Fibroblast of lung (primary cell): ENCODE measurements around the gene RNF157. TPM values are rescaled to one million over a fixed set of nuclear protein-coding genes. Genes with fewer than 3 reads are reported as not detected.
A peak's percentile ranks its signal among the peaks of the same experiment; 100 is the strongest.

Experiments used
- DNase-seq, 2 donors: peaks; one replicate each; pipeline versions ENCODE4 v3.0.0 to v3.0.0-alpha.2; 2010; ENCODE audit warnings: low read depth in 2 of 2
- H2AFZ ChIP-seq: 2 replicates; pipeline ENCODE4 v1.5.1; 2012; ENCODE audit warnings: low read length, control low read depth, inconsistent platforms
- H3K27ac ChIP-seq: 2 replicates; pipeline ENCODE4 v1.5.1; 2011; ENCODE audit warnings: low read length, control low read depth; ENCODE audit not compliant: insufficient read depth
- H3K27me3 ChIP-seq: 2 replicates; pipeline ENCODE4 v1.5.1; 2011; ENCODE audit warnings: mild to moderate bottlenecking, low read length; ENCODE audit not compliant: control insufficient read depth, insufficient read depth
- H3K36me3 ChIP-seq: 2 replicates; pipeline ENCODE4 v1.5.1; 2011; ENCODE audit warnings: low read length; ENCODE audit not compliant: control insufficient read depth, insufficient read depth
- H3K4me1 ChIP-seq: 2 replicates; pipeline ENCODE4 v1.5.1; 2011; ENCODE audit warnings: low read length; ENCODE audit not compliant: control insufficient read depth, insufficient read depth; ENCODE audit errors: extremely low read depth
- H3K4me2 ChIP-seq: 2 replicates; pipeline ENCODE4 v1.5.1; 2011; ENCODE audit warnings: low read length, control low read depth; ENCODE audit not compliant: insufficient read depth; ENCODE audit errors: extremely low read depth
- H3K4me3 ChIP-seq, 4 experiments: fragments of 200-600 bp in 1 of 4; sonication (generic) in 1 of 4; replicated peaks in 1 of 4; 2 replicates each; pipeline ENCODE4 v1.5.1; 2011 to 2016; ENCODE audit warnings: low read length in 4 of 4, low read depth in 3 of 4, mild to moderate bottlenecking in 3 of 4, control low read depth in 2 of 4, inconsistent platforms in 1 of 4, mixed read lengths in 1 of 4; ENCODE audit not compliant: insufficient read depth in 1 of 4; ENCODE audit errors: control extremely low read depth in 1 of 4
- H3K79me2 ChIP-seq: 2 replicates; pipeline ENCODE4 v1.5.1; 2012; ENCODE audit warnings: mild to moderate bottlenecking, low read length, inconsistent platforms; ENCODE audit not compliant: control insufficient read depth, insufficient read depth
- H3K9ac ChIP-seq: 2 replicates; pipeline ENCODE4 v1.5.1; 2011; ENCODE audit warnings: mild to moderate bottlenecking, low read length, control low read depth; ENCODE audit not compliant: insufficient read depth
- H3K9me3 ChIP-seq: 2 replicates; pipeline ENCODE4 v1.5.1; 2012; ENCODE audit warnings: low read depth, low read length; ENCODE audit not compliant: control insufficient read depth, insufficient read depth
- H4K20me1 ChIP-seq: 2 replicates; pipeline ENCODE4 v1.5.1; 2011; ENCODE audit warnings: low read length; ENCODE audit not compliant: control insufficient read depth, insufficient read depth; ENCODE audit errors: extremely low read depth
- CTCF ChIP-seq, 2 donors: IDR thresholded peaks in 1 of 2; conservative IDR thresholded peaks in 1 of 2; 1 replicate in 1 of 2; 2 replicates in 1 of 2; pipeline ENCODE4 v1.5.1; 2011 to 2012; ENCODE audit warnings: low read length in 2 of 2, control low read depth in 1 of 2, inconsistent platforms in 1 of 2, low read depth in 1 of 2, mild to moderate bottlenecking in 1 of 2
- EZH2 ChIP-seq: IDR thresholded peaks from 2 replicates; pipeline ENCODE4 v1.5.1; 2012; ENCODE audit warnings: low read length, control low read depth, mild to moderate bottlenecking; ENCODE audit errors: missing control alignments
- polyA plus RNA-seq, 2 donors: library from polyadenylated mRNA; depleted of rRNA in 1 of 2; stranded (reverse) in 1 of 2; unstranded in 1 of 2; fragments of >200 nt; gene quantifications; 2 replicates each; pipeline ENCODE4 v1.2.1, GENCODE V29; 2011 to 2012; ENCODE audit warnings: missing spikeins in 1 of 2
- total RNA-seq: library from RNA; depleted of rRNA; stranded (reverse); fragments of >200 nt; gene quantifications from 2 replicates; pipeline ENCODE4 v1.2.1, GENCODE V29; 2014

The RNF157 gene
- total and polyA plus RNA-seq, 2 donors (not counting 1 experiment from before 2014, with no cell fraction given), result 2.0 to 3.1 TPM

GRCh38 chr17:76148015-76148326 is 92.3 kb downstream of the RNF157 start:
- H3K4me3 ChIP-seq, result no peak overlapping the region
- H3K4me2 ChIP-seq, result no peak overlapping the region
- no peaks in the 10 kb centered on the region for H3K4me1 ChIP-seq
- no peaks in the 10 kb centered on the region for H3K27me3 ChIP-seq
- no peaks in the 10 kb centered on the region for H4K20me1 ChIP-seq
- H3K79me2 ChIP-seq, result no peaks in the 10 kb centered on the region
- TF ChIP-seq EZH2 (no peak), CTCF (conservative IDR thresholded peaks at IDR 0.05 in 1 of 2, IDR thresholded peaks at IDR 0.05 in 1 of 2; ENCODE audit: low read depth in 1 of 2, low read length in 2 of 2) (no peak)
- no peaks in the 10 kb centered on the region for H3K9me3 ChIP-seq
- H2AFZ ChIP-seq, result no peak overlapping the region
- H3K9ac ChIP-seq, result no peak overlapping the region
- DNase-seq, result no peak
- no peaks in the 10 kb centered on the region for H3K36me3 ChIP-seq
- H3K27ac ChIP-seq, result no peak overlapping the region

GRCh38 chr17:76147211-76148014 is 92.9 kb downstream of the RNF157 start:
- no peaks in the 10 kb centered on the region for H3K9me3 ChIP-seq
- H3K4me3 ChIP-seq, result no peak overlapping the region
- no peak overlapping the region for H3K4me2 ChIP-seq
- DNase-seq, result peak; percentile 12 to 48
- no peaks in the 10 kb centered on the region for H3K4me1 ChIP-seq
- no peak for TF ChIP-seq EZH2
- TF ChIP-seq CTCF (conservative IDR thresholded peaks at IDR 0.05 in 1 of 2, IDR thresholded peaks at IDR 0.05 in 1 of 2; ENCODE audit: low read depth in 1 of 2, low read length in 2 of 2), result peak; percentile 45 to 64
- H3K27ac ChIP-seq, result no peak overlapping the region
- peaks cover under 1% of the 10 kb centered on the region for H3K27me3 ChIP-seq
- no peaks in the 10 kb centered on the region for H3K36me3 ChIP-seq
- H4K20me1 ChIP-seq, result no peaks in the 10 kb centered on the region
- no peaks in the 10 kb centered on the region for H3K79me2 ChIP-seq
- no peak overlapping the region for H2AFZ ChIP-seq
- no peak overlapping the region for H3K9ac ChIP-seq

GRCh38 chr17:76146053-76146851 is 94.0 kb downstream of the RNF157 start:
- Histone ChIP-seq H3K27ac (no peak overlapping the region), H2AFZ (no peak overlapping the region)
- DNase-seq, result no peak

More at GRCh38 chr17:76146053-76146851, 94.0 kb downstream of the RNF157 start:
- H3K9me3 ChIP-seq, result no peaks in the 10 kb centered on the region
- no peak overlapping the region for H3K9ac ChIP-seq
- peaks cover 4% of the 10 kb centered on the region for H3K4me1 ChIP-seq
- H3K4me2 ChIP-seq, result no peak overlapping the region
- TF ChIP-seq CTCF (conservative IDR thresholded peaks at IDR 0.05 in 1 of 2, IDR thresholded peaks at IDR 0.05 in 1 of 2; ENCODE audit: low read depth in 1 of 2, low read length in 2 of 2) (no peak), EZH2 (no peak)
- no peaks in the 10 kb centered on the region for H3K36me3 ChIP-seq
- H3K4me3 ChIP-seq, result no peak overlapping the region
- H3K27me3 ChIP-seq, result peaks cover 8% of the 10 kb centered on the region
- no peaks in the 10 kb centered on the region for H3K79me2 ChIP-seq
- H4K20me1 ChIP-seq, result no peaks in the 10 kb centered on the region
